Peyer's patch (tissue), 4 donors: Measurements from ENCODE around the gene TMX1.

Experiments
- POLR2A ChIP-seq, 2 donors: fragments of 450-650 bp; IDR thresholded peaks; one replicate each; pipeline ENCODE4 v1.5.1; 2017; ENCODE audit warnings: antibody characterized with exemption in 2 of 2, mild to moderate bottlenecking in 2 of 2, moderate library complexity in 2 of 2
- TF ChIP-seq, protein P1 (sequence below), 6 experiments: fragments of 450-650 bp in 4 of 6; fragments of 200-600 bp in 2 of 6; sonication (generic) in 1 of 6; IDR thresholded peaks; one replicate each; pipeline ENCODE4 v1.5.1; 2017 to 2019; ENCODE audit warnings: antibody characterized with exemption in 6 of 6, mild to moderate bottlenecking in 3 of 6, moderate library complexity in 1 of 6

DNA sequence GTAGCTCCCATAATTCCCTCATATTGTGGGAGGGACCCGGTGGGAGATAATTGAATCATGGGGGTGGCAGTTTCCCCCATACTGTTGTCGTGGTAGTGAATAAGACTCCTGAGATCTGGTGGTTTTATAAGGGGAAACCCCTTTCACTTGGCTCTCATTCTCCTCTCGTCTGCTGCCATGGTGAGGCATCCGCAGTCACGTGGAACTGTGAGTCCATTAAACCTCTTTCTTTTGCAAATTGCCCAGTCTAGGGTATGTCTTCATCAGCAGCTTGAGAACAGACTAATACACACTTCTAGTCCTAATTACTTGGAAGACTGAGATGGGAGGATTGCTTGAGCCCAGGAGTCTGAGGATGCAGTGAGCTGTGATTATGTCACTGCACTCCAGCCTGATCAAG is 64.4 kb downstream of the TMX1 start:
- TF ChIP-seq, protein P1, sequence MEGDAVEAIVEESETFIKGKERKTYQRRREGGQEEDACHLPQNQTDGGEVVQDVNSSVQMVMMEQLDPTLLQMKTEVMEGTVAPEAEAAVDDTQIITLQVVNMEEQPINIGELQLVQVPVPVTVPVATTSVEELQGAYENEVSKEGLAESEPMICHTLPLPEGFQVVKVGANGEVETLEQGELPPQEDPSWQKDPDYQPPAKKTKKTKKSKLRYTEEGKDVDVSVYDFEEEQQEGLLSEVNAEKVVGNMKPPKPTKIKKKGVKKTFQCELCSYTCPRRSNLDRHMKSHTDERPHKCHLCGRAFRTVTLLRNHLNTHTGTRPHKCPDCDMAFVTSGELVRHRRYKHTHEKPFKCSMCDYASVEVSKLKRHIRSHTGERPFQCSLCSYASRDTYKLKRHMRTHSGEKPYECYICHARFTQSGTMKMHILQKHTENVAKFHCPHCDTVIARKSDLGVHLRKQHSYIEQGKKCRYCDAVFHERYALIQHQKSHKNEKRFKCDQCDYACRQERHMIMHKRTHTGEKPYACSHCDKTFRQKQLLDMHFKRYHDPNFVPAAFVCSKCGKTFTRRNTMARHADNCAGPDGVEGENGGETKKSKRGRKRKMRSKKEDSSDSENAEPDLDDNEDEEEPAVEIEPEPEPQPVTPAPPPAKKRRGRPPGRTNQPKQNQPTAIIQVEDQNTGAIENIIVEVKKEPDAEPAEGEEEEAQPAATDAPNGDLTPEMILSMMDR (IDR thresholded peaks at IDR 0.05), result no peak
- no peak for TF ChIP-seq POLR2A (IDR thresholded peaks at IDR 0.05)
